Calu3 (cell line): Measurements from ENCODE around the gene PCDHGA12. TPM values are rescaled to one million over a fixed set of nuclear protein-coding genes. Genes with fewer than 3 reads are reported as not detected.

Experiments
- BruUV-seq: library from RNA; stranded (reverse); fragments of 400-500 nt; replicated peaks from 2 replicates; lab custom pipeline; 2021; lab: Mats Ljungman, UMichigan
- CTCF ChIA-PET: fragments of 300-600 bp; sonication (Branson Sonifier 250); formaldehyde crosslinking; loops from one replicate; lab custom pipeline; 2022; ENCODE audit warnings: antibody characterized with exemption; lab: Charles Lee
- DNase-seq: peaks from one replicate; pipeline ENCODE4 v3.0.0; 2022
- H3K27ac Mint-ChIP-seq: one replicate; pipeline ENCODE4 v1.8.0; 2022; ENCODE audit warnings: mixed read lengths; ENCODE audit not compliant: unreplicated experiment
- H3K27me3 Mint-ChIP-seq: one replicate; pipeline ENCODE4 v1.8.0; 2022; ENCODE audit warnings: mixed read lengths; ENCODE audit not compliant: unreplicated experiment
- H3K36me3 Mint-ChIP-seq: one replicate; pipeline ENCODE4 v1.8.0; 2022; ENCODE audit warnings: mild to moderate bottlenecking, moderate library complexity, mixed read lengths; ENCODE audit not compliant: insufficient read depth, unreplicated experiment
- H3K4me1 Mint-ChIP-seq: one replicate; pipeline ENCODE4 v1.8.0; 2022; ENCODE audit warnings: mild to moderate bottlenecking, low read depth, mixed read lengths; ENCODE audit not compliant: unreplicated experiment
- H3K4me3 Mint-ChIP-seq: one replicate; pipeline ENCODE4 v1.8.0; 2022; ENCODE audit warnings: mild to moderate bottlenecking, low read depth, moderate library complexity, mixed read lengths; ENCODE audit not compliant: unreplicated experiment
- H3K9me3 Mint-ChIP-seq: one replicate; pipeline ENCODE4 v1.8.0; 2022; ENCODE audit warnings: low read depth, mixed read lengths; ENCODE audit not compliant: unreplicated experiment
- CTCF ChIP-seq: fragments of 200-600 bp; IDR thresholded peaks from one replicate; pipeline ENCODE4 v1.8.0; 2022; ENCODE audit warnings: antibody characterized with exemption; ENCODE audit not compliant: unreplicated experiment
- intact Hi-C: fragments of 100-400 bp; cut with micrococcal nuclease; formaldehyde crosslinking; loops from one replicate; pipeline ENCODE4 v1.10.0; 2022; ENCODE audit not compliant: unreplicated experiment
- total RNA-seq: library from RNA; stranded (reverse); gene quantifications from 2 replicates; pipeline ENCODE4 v1.2.3, GENCODE V29; 2022

PCDHGA12 gene
- total RNA-seq, 1 experiment from 2014 or later: 2.9 TPM

GRCh38 chr5:141477815-141478214 lies 47.5 kb downstream of the PCDHGA12 start:
- Mint-ChIP-seq H3K9me3 (no peaks in the 10 kb centered on the region), H3K27ac (peak overlapping the region; percentile 40), H3K4me3 (peak overlapping the region; percentile 91), H3K27me3 (no peaks in the 10 kb centered on the region), H3K4me1 (peaks cover 10% of the 10 kb centered on the region), H3K36me3 (peaks cover 28% of the 10 kb centered on the region)
- DNase-seq: no peak
- TF ChIP-seq CTCF: no peak
- intact Hi-C loops: loop anchor here (5.0 kb wide), 2 partner anchors 76 to 79 kb away; partner anchors contain the start of gene PCDHGA9
- CTCF ChIA-PET: no interaction called here
- BruUV-seq: no TSS peak

- no TSS peak for BruUV-seq
- intact Hi-C loops: loop anchor here (5.0 kb wide), 2 partner anchors 76 to 79 kb away; partner anchors contain the start of gene PCDHGA9
- no peaks in the 10 kb centered on the region for H3K27me3 Mint-ChIP-seq
- DNase-seq: no peak
- H3K9me3 Mint-ChIP-seq: peaks cover 4% of the 10 kb centered on the region
- H3K36me3 Mint-ChIP-seq: peaks cover 28% of the 10 kb centered on the region
- no peak for TF ChIP-seq CTCF
- peak overlapping the region; percentile 91 for H3K4me3 Mint-ChIP-seq
- peaks cover 10% of the 10 kb centered on the region for H3K4me1 Mint-ChIP-seq
- no peak overlapping the region for H3K27ac Mint-ChIP-seq
- CTCF ChIA-PET: no interaction called here
These were observed 48.1 kb downstream of the PCDHGA12 start for GRCh38 chr5:141478321-141478945.

GRCh38 chr5:141479776-141480175 lies 49.5 kb downstream of the PCDHGA12 start:
- Mint-ChIP-seq H3K4me3 (no peak overlapping the region), H3K27me3 (no peaks in the 10 kb centered on the region), H3K4me1 (peaks cover 8% of the 10 kb centered on the region), H3K36me3 (peaks cover 30% of the 10 kb centered on the region), H3K27ac (no peak overlapping the region), H3K9me3 (peaks cover 4% of the 10 kb centered on the region)
- intact Hi-C loops: loop anchor here (5.0 kb wide), 2 partner anchors 77 to 78 kb away; partner anchors contain the start of gene PCDHGA9
- no TSS peak for BruUV-seq
- no peak for TF ChIP-seq CTCF
- no peak for DNase-seq
- CTCF ChIA-PET: no interaction called here

Other genes starting within 250 kb of the PCDHGA12 start
- gene PCDHB16, start 248.1 kb upstream of the PCDHGA12 start, total RNA-seq: 0.35 and 0.66 TPM in 2 replicates
- 2.4 and 3.5 TPM in 2 replicates for gene PCDHB9, start 243.3 kb upstream of the PCDHGA12 start, total RNA-seq
- gene PCDHB10, start 238.2 kb upstream of the PCDHGA12 start, total RNA-seq: 1.0 and 1.2 TPM in 2 replicates
- gene PCDHB11, start 230.9 kb upstream of the PCDHGA12 start, total RNA-seq: 0.83 and 0.85 TPM in 2 replicates
- gene PCDHB12, start 221.8 kb upstream of the PCDHGA12 start, total RNA-seq: 1.3 and 1.6 TPM in 2 replicates
- 0.86 and 1.1 TPM in 2 replicates for gene PCDHB13, start 216.6 kb upstream of the PCDHGA12 start, total RNA-seq
- gene PCDHB14, start 207.2 kb upstream of the PCDHGA12 start, total RNA-seq: 5.7 and 6.3 TPM in 2 replicates
- 1.1 and 1.4 TPM in 2 replicates for gene PCDHB15, start 185.1 kb upstream of the PCDHGA12 start, total RNA-seq
- gene SLC25A2, start 126.5 kb upstream of the PCDHGA12 start, total RNA-seq: 0.26 and 0.27 TPM in 2 replicates
- 73.2 and 79.6 TPM in 2 replicates for gene TAF7, start 109.7 kb upstream of the PCDHGA12 start, total RNA-seq
- 0.29 TPM in 1 of 2 replicates, not detected in the other for gene PCDHGA1, start 100.0 kb upstream of the PCDHGA12 start, total RNA-seq
- not detected in 2 replicates for gene PCDHGA2, start 91.7 kb upstream of the PCDHGA12 start, total RNA-seq
- not detected in 2 replicates for gene PCDHGA3, start 86.7 kb upstream of the PCDHGA12 start, total RNA-seq
- gene PCDHGB1, start 80.4 kb upstream of the PCDHGA12 start, total RNA-seq: 0.19 and 0.20 TPM in 2 replicates
- gene PCDHGA4, start 75.5 kb upstream of the PCDHGA12 start, total RNA-seq: 0.07 TPM in 2 replicates
- 0.34 and 0.38 TPM in 2 replicates for gene PCDHGB2, start 70.5 kb upstream of the PCDHGA12 start, total RNA-seq
- gene PCDHGA5, start 66.3 kb upstream of the PCDHGA12 start, total RNA-seq: 0.10 and 0.12 TPM in 2 replicates
- gene PCDHGB3, start 60.3 kb upstream of the PCDHGA12 start, total RNA-seq: 1.2 and 1.6 TPM in 2 replicates
- 0.71 and 0.80 TPM in 2 replicates for gene PCDHGA6, start 56.6 kb upstream of the PCDHGA12 start, total RNA-seq
- gene PCDHGA7, start 47.8 kb upstream of the PCDHGA12 start, total RNA-seq: 0.73 and 0.90 TPM in 2 replicates
- 7.0 and 8.2 TPM in 2 replicates for gene PCDHGB4, start 42.8 kb upstream of the PCDHGA12 start, total RNA-seq
- gene PCDHGA8, start 37.9 kb upstream of the PCDHGA12 start, total RNA-seq: 0.95 and 1.1 TPM in 2 replicates
- gene PCDHGB5, start 32.6 kb upstream of the PCDHGA12 start, total RNA-seq: 9.1 and 12.4 TPM in 2 replicates
- gene PCDHGA9, start 27.7 kb upstream of the PCDHGA12 start, total RNA-seq: 16.0 and 18.1 TPM in 2 replicates
- 9.6 and 13.4 TPM in 2 replicates for gene PCDHGB6, start 22.5 kb upstream of the PCDHGA12 start, total RNA-seq
- 2.6 and 3.7 TPM in 2 replicates for gene PCDHGA10, start 17.5 kb upstream of the PCDHGA12 start, total RNA-seq
- gene PCDHGB7, start 12.8 kb upstream of the PCDHGA12 start, total RNA-seq: 9.8 and 13.6 TPM in 2 replicates
- 2.3 and 2.8 TPM in 2 replicates for gene PCDHGA11, start 9.5 kb upstream of the PCDHGA12 start, total RNA-seq
- 49.4 and 73.0 TPM in 2 replicates for gene PCDHGC3, start 45.5 kb downstream of the PCDHGA12 start, total RNA-seq
- gene PCDHGC4, start 54.5 kb downstream of the PCDHGA12 start, total RNA-seq: 1.2 and 2.2 TPM in 2 replicates
- gene PCDHGC5, start 58.6 kb downstream of the PCDHGA12 start, total RNA-seq: 1.5 and 2.1 TPM in 2 replicates
- gene DIAPH1, start 188.5 kb downstream of the PCDHGA12 start, total RNA-seq: 176 and 219 TPM in 2 replicates
- 96.3 and 102 TPM in 2 replicates for gene HDAC3, start 206.3 kb downstream of the PCDHGA12 start, total RNA-seq
- 12.5 and 12.6 TPM in 2 replicates for gene RELL2, start 206.5 kb downstream of the PCDHGA12 start, total RNA-seq
- gene FCHSD1, start 220.9 kb downstream of the PCDHGA12 start, total RNA-seq: 41.4 and 41.8 TPM in 2 replicates